Calu3 (cell line): ENCODE results near the gene ADAMTS18. TPM values are rescaled to one million over a fixed set of nuclear protein-coding genes. Genes with fewer than 3 reads are reported as not detected.
A peak's percentile ranks its signal among the peaks of the same experiment; 100 is the strongest.

ENCODE experiments used
- BruUV-seq: library from RNA; stranded (reverse); fragments of 400-500 nt; replicated peaks from 2 replicates; lab custom pipeline; 2021; lab: Mats Ljungman, UMichigan
- CTCF ChIA-PET: fragments of 300-600 bp; sonication (Branson Sonifier 250); formaldehyde crosslinking; loops from one replicate; lab custom pipeline; 2022; ENCODE audit warnings: antibody characterized with exemption; lab: Charles Lee
- DNase-seq: peaks from one replicate; pipeline ENCODE4 v3.0.0; 2022
- H3K27ac Mint-ChIP-seq: one replicate; pipeline ENCODE4 v1.8.0; 2022; ENCODE audit warnings: mixed read lengths; ENCODE audit not compliant: unreplicated experiment
- H3K27me3 Mint-ChIP-seq: one replicate; pipeline ENCODE4 v1.8.0; 2022; ENCODE audit warnings: mixed read lengths; ENCODE audit not compliant: unreplicated experiment
- H3K36me3 Mint-ChIP-seq: one replicate; pipeline ENCODE4 v1.8.0; 2022; ENCODE audit warnings: mild to moderate bottlenecking, moderate library complexity, mixed read lengths; ENCODE audit not compliant: insufficient read depth, unreplicated experiment
- H3K4me1 Mint-ChIP-seq: one replicate; pipeline ENCODE4 v1.8.0; 2022; ENCODE audit warnings: mild to moderate bottlenecking, low read depth, mixed read lengths; ENCODE audit not compliant: unreplicated experiment
- H3K4me3 Mint-ChIP-seq: one replicate; pipeline ENCODE4 v1.8.0; 2022; ENCODE audit warnings: mild to moderate bottlenecking, low read depth, moderate library complexity, mixed read lengths; ENCODE audit not compliant: unreplicated experiment
- H3K9me3 Mint-ChIP-seq: one replicate; pipeline ENCODE4 v1.8.0; 2022; ENCODE audit warnings: low read depth, mixed read lengths; ENCODE audit not compliant: unreplicated experiment
- intact Hi-C: fragments of 100-400 bp; cut with micrococcal nuclease; formaldehyde crosslinking; loops from one replicate; pipeline ENCODE4 v1.10.0; 2022; ENCODE audit not compliant: unreplicated experiment
- total RNA-seq: library from RNA; stranded (reverse); gene quantifications from 2 replicates; pipeline ENCODE4 v1.2.3, GENCODE V29; 2022
- TF ChIP-seq, protein P1 (sequence below): fragments of 200-600 bp; IDR thresholded peaks from one replicate; pipeline ENCODE4 v1.8.0; 2022; ENCODE audit warnings: antibody characterized with exemption; ENCODE audit not compliant: unreplicated experiment

ADAMTS18 gene
- total RNA-seq, 1 experiment from 2014 or later = not detected

DNA sequence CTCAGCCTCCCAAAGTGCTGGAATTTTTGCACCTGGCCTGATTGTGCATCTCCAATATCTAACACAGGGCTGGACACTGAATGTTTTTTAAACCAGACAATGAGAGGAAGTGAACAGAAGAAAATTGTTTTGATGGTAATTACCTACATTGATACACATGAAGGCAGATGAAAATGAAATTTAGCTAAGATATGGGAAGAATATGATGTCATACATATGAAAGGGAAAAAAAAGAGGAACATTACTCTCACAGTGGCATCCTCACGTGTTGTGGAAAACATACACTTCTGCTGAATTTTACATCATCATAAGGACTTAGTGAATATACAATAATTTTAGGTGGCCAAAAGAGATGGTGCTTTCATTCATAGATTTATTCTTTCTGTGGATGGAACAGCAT is 124.0 kb downstream of the ADAMTS18 start:
- H3K36me3 Mint-ChIP-seq = no peaks in the 10 kb centered on the region
- BruUV-seq = no TSS peak
- H3K4me1 Mint-ChIP-seq = peaks cover 24% of the 10 kb centered on the region
- peak overlapping the region; percentile 67 for H3K27ac Mint-ChIP-seq
- DNase-seq = no peak
- H3K4me3 Mint-ChIP-seq = no peak overlapping the region
- TF ChIP-seq, protein P1, sequence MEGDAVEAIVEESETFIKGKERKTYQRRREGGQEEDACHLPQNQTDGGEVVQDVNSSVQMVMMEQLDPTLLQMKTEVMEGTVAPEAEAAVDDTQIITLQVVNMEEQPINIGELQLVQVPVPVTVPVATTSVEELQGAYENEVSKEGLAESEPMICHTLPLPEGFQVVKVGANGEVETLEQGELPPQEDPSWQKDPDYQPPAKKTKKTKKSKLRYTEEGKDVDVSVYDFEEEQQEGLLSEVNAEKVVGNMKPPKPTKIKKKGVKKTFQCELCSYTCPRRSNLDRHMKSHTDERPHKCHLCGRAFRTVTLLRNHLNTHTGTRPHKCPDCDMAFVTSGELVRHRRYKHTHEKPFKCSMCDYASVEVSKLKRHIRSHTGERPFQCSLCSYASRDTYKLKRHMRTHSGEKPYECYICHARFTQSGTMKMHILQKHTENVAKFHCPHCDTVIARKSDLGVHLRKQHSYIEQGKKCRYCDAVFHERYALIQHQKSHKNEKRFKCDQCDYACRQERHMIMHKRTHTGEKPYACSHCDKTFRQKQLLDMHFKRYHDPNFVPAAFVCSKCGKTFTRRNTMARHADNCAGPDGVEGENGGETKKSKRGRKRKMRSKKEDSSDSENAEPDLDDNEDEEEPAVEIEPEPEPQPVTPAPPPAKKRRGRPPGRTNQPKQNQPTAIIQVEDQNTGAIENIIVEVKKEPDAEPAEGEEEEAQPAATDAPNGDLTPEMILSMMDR = no peak
- H3K27me3 Mint-ChIP-seq = no peaks in the 10 kb centered on the region
- CTCF ChIA-PET = no interaction called here
- no peaks in the 10 kb centered on the region for H3K9me3 Mint-ChIP-seq
- intact Hi-C loops = no loop called here

DNA sequence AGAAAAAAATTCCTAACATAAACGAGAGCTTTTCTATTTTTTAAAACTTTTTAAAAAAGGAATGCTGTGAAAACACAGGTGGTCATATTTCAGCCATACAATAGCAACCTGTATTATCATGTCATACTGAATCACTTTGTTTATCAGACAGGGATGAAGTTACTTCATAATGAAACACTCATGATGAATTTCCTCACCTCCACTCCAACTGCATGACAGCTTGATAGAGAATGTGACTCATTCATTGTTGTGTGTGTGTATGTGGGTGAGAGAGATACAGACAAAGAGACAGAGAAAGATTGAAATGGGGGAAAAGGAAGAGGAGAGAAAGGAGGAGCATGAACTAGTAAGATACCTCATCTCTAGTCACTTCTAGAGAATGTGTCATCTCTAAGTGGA is 126.7 kb downstream of the ADAMTS18 start:
- Mint-ChIP-seq H3K4me1 (peaks cover 24% of the 10 kb centered on the region), H3K9me3 (no peaks in the 10 kb centered on the region), H3K27me3 (no peaks in the 10 kb centered on the region), H3K4me3 (no peak overlapping the region), H3K36me3 (no peaks in the 10 kb centered on the region), H3K27ac (peak overlapping the region; percentile 22)
- TF ChIP-seq, protein P1 = no peak
- BruUV-seq = no TSS peak
- intact Hi-C loops = loop anchor here (5.0 kb wide), 1 partner anchor 71 kb away; no protein-coding TSS in a partner anchor
- DNase-seq = no peak
- CTCF ChIA-PET = interaction anchor here (0.7 to 0.8 kb wide), 2 partner anchors 282 to 731 kb away, joined by 4 to 6 read pairs; no protein-coding TSS in a partner anchor

DNA sequence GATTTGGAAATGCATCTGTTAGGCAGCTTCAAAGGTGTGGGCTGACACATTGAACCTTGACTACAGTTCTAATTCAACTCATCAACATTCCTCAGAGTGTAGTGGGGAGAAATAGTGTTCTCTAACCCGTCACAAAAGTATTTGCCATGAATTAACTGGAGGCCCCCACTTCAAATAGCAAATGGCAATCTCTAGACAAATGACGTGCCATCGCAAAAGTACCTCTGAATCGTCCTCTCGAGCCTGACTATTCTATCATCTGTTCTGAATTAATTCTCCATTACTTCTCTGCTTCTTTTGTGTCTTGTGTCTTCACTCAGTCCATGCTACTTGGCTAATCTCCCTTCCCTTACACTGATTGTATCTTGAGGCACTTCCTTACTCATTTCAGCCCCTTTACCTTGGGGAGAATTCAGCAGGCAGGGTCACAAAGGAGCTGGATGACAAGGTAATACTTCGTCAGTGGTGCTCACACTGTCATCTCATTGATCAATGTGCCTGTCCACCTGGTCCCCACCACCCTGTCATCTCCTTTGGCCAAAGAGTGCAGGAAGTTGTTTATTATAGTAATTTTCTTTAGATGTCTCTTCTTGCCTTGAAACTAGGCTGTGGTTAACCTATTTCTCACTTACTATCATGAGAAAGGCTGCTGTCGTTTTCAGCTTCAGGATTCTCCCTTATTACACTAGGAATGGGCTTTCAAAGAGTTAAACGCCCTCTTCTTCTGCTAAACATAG is 127.2 kb downstream of the ADAMTS18 start:
- TF ChIP-seq, protein P1 = no peak
- Mint-ChIP-seq H3K4me3 (no peak overlapping the region), H3K36me3 (no peaks in the 10 kb centered on the region), H3K27me3 (no peaks in the 10 kb centered on the region), H3K27ac (peak overlapping the region; percentile 22), H3K4me1 (peaks cover 24% of the 10 kb centered on the region), H3K9me3 (no peaks in the 10 kb centered on the region)
- CTCF ChIA-PET = interaction anchor here (0.7 to 1.1 kb wide), 3 partner anchors 283 to 731 kb away, joined by 3 to 6 read pairs (median 4); no protein-coding TSS in a partner anchor
- intact Hi-C loops = loop anchor here (5.0 kb wide), 1 partner anchor 70 kb away; no protein-coding TSS in a partner anchor
- no TSS peak for BruUV-seq
- no peak for DNase-seq

DNA sequence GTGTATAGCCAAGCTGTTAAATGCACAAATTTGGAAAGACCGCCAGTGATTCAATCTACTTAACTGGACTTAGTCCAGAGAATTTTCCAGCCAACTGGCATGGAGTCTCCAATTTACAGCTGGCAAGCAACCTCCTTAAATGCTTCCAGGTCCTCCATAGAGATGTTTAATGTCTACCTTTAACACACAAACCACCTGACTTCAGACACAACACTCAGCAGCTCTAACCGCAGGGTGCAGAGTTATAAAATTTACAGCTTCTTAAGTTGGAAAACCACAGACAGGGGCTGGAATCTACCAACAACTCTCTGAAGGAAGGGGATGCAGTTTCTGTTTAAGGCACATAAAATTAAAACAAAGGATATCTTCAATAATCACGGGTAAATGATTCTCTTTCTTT is 128.8 kb downstream of the ADAMTS18 start:
- BruUV-seq = no TSS peak
- H3K4me1 Mint-ChIP-seq = peaks cover 30% of the 10 kb centered on the region
- CTCF ChIA-PET = interaction anchor here (1.1 kb wide), 1 partner anchor 298 kb away, joined by 3 read pairs; no protein-coding TSS in a partner anchor
- H3K4me3 Mint-ChIP-seq = no peak overlapping the region
- H3K27ac Mint-ChIP-seq = no peak overlapping the region
- no peaks in the 10 kb centered on the region for H3K27me3 Mint-ChIP-seq
- intact Hi-C loops = loop anchor here (5.0 kb wide), 1 partner anchor 69 kb away; no protein-coding TSS in a partner anchor
- DNase-seq = no peak
- no peaks in the 10 kb centered on the region for H3K36me3 Mint-ChIP-seq
- H3K9me3 Mint-ChIP-seq = no peaks in the 10 kb centered on the region
- TF ChIP-seq, protein P1 = no peak
